Activated gamma-delta T cell (primary cell): ENCODE results near the gene TDG.
"Not testable (repeated sequence)": the region's sequence is repeated elsewhere in the genome, so short reads cannot be mapped to it uniquely, and the experiment has no call there.

ENCODE experiments used
- DNase-seq: peaks from one replicate; lab custom pipeline; 2025; lab: John Stamatoyannopoulos, UW

The TDG gene

DNA sequence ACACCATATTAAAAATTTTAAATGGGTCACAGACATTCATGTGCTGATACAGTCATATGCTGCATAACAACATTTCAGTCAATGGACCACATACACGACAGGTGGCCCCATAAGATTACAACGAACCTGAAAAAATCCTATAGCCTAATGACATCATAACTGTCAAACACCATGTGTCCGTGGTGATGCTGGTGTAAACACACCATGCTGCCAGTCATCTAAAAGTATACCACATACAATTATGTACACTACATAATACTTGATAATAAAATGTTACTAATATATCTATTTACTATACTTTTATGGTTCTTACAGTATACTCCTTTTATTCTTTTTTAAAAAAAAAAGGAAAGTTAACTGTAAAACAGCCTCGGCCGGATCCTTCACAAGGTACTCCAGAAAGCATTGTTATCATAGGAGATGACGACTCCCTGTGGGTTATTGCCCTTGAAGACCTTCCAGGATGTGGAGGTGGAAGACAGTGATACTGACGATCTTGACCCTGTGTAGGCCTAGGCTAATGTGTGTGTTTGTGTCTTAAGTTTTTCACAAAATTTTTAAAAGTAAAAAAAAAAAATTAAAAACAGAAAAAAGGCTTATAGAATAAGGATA is 5.0 kb upstream of the TDG start:
- no peak for DNase-seq

DNA sequence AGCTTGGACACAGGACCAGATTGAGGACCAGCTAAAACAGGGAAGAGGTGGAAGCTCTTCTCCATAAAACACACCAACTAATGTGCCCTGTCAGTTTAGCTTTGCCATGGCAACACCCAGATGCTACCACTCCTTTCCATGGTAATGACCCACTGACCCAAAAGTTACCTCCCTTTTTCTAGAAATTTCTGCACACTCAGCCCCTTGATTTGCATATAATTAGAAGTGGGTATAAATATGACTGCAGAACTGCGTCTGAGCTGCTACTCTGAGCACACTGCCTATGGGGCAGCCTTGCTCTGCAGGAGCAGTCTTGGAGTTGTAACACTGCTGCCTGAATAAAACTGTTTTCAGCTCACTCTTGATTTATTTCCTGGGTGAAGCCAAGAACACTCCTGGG is 3.2 kb upstream of the TDG start:
- DNase-seq, result no peak

DNA sequence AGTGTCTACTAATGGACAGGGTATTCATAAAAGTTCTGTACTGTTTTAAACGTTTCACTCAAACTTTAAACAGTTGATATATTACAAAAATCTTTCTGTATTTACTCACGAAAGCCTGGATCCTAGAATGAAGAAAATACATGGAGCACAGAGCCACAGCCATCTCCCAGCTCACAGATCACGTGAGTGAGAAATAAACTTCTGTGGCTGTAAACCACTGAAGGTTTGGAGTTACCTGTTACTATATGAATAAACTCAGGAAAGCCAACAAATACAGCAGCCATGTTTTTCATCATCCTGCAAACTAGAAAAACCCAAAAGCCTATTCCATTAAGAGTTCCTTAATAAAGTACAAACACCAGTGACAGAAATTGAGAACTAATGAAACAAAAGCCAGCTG is 867 bp upstream of the TDG start:
- DNase-seq, result no peak

DNA sequence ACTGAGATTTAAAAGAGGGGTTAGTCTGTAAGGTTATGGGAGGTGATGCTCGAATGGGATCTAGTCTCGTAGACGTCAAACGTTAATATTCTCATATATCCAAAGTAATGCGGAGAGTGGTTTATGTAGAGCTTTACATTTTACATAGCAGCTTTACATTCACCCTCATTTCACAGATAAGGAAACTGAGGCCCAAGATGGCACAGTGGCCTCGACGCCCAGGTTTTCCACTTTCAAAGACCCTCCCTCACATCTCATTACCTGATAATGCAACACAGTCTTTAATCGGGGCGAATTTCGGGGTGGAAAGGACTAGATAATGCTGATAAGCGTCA is 450 bp upstream of the TDG start:
- DNase-seq, result no peak

DNA sequence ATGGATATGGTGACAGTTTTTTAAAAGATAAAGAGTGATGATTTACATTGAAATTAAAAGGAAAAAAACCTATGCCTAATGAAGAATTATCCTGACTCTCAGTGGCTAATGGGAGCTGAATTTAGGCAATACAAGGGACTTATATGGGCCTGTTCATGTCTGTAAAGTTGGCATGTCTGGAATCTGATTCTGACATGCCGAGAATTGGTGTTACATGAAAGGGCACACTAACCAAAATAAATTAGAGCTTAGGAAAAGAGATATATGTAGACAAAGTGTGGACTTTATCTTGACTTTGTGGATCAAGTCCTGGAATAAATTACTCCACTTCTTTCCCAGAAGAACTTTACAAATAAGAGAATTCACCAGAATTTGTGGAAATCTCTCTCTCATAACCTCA is 1.1 kb downstream of the TDG start:
- DNase-seq, result no peak

DNA sequence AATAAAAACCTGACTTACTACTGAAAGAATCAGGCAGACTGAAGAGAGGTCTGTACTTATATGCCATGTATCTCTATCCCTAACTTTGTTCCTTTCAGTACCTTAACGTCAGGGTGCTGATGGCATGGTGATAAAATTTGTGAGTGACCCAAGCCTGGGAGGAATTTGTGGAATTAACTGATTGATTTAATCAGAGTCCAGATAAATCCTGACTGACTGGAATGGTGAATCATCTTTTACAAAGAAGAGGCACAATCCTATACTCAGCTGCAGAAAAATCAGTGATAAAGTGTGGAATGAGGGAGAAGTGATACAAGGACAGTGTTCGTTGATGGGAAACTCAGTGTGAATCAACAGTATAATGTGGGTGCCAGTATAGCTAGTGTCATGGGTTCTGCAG is 3.7 kb downstream of the TDG start:
- DNase-seq, result no peak

DNA sequence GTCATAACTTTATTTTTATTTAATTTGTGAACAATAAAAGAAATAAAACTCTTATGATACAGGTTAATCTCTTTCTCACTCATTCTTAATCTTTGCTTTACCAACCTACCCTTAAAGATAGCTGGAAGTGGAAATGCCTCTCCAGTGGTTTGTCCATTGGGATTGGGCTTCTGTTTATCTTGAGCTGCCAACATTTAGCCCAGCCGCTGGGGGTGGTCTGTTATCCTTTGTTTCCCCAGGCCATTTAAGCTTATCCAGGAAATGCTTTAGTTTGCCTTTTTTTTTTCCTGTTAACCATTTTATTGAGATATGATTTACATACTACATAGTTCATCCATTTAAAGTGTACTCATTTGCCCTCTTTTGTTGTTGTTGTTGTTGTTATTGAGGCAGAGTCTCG is 8.2 kb downstream of the TDG start:
- no peak for DNase-seq

DNA sequence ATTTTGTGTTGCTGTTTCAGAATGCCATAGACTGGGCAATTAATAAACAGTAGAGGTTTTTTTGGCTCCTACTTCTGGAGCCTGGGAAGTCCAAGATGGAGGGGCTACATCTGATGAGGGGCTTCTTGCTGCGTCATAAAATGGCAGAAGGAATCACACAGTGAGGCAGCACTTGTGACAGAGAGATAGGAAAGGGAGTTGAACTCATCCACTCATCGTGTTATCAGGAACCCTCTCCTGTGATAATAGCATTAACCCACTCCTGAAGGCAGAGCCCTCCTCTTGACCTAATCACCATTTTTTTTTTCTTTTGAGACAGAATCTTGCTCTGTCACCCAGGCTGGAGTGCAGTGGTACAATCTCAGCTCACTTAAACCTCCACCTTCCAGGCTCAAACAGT is 9.7 kb downstream of the TDG start:
- DNase-seq, result no peak

DNA sequence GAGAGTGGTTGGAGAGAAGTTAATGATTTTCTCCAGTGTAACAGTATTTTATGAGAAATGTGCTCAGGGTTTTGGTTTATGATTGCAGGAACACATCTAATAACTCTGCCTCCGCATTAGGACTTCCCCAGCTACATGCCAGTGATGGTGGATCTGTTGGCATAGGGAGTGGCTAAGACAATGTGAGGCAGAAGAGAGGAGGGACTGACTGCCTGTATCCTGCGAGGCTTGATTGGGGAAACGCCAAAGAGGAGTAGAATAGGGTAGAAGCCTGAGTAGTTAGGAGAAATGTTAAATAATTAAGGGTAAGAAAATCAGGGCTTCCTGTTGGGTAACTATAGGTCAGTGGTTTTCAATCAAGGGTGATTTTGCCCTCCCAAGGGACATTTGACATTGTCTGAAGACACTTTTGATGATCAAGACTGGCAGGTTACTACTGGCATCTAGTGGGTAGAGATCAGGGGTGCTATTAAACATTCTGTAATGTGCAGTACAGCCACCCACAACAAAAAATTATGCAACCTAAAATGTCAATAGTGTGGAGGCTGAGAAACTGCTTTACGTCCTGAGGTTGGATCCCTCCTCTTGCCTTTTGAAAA is 12.8 kb downstream of the TDG start:
- no peak for DNase-seq

DNA sequence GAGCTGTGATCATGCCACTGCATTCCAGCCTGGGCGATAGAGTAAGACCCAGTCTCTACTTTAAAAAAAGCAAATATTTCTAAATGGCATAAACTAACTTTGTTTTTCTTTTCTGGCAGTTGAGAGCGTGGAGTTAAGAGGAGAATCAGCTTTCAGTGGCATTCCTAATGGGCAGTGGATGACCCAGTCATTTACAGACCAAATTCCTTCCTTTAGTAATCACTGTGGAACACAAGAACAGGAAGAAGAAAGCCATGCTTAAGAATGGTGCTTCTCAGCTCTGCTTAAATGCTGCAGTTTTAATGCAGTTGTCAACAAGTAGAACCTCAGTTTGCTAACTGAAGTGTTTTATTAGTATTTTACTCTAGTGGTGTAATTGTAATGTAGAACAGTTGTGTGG is 21.2 kb downstream of the TDG start:
- DNase-seq, result no peak

DNA sequence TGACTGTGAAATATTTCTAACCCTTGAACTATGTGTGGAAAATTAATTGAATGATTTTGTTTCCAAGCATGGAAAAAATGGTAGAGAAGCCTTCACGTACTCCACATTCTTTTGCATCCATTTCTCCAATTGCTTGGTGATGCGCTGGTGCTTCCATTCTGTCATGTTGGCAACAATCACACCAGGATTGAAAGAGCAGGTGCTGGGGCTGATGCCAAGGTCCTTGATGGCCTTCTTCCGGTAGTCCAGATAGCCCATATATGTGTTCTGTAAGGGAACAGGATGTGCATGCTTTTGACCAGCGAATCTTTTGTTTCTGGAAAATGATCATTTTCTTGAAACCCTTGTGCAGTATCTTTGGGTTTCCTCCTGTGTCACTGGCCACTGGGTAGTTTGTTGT is 28.6 kb downstream of the TDG start:
- no peak for DNase-seq

DNA sequence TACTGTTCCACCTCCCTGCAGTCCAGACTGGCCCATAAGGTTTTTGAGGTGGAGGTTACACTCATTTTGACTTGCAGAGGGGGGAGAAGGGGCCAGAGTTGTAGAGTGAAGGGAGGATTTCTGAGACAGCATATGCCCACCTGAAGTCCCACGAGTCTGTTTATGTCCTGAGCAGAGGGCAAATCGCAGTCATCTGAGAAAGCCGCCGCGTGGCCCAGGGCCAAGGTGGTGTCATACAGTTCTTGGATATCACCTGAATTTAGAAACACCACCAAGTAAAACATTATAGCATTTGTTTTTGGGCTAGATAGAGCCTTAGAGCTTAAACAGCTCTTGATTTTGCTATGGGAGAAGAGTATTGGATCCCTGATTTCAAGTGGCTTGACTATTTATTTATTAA is 30.9 kb downstream of the TDG start:
- no peak for DNase-seq

DNA sequence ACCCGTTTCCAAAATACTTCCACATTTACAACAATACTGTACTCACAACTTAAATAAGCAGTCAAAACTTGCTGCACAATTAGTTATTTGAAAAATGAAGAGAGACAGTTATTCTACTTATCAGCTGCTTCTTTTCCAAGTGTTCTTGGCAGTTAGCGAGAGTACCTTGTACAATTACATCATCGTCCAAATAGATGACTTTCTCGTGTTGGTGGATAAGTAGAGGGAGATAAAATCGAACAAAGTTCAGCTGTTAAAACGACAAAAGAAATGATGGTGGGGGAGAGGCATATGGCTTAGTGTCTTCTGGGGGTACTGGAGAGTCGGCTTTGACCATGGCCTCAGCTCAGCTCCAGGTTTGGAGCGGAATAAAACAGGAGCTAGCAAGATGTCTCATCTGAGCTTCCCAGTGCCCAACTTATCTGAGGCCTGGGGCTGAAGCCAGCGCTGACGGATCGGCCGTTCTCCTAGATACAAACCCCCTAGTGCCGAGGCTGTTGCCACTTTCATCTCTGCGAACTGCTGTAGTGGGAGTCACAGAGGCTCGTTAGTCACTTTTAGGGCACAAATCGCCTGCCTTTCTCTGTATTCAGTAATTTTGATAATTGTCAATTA is 31.7 kb downstream of the TDG start:
- no peak for DNase-seq

DNA sequence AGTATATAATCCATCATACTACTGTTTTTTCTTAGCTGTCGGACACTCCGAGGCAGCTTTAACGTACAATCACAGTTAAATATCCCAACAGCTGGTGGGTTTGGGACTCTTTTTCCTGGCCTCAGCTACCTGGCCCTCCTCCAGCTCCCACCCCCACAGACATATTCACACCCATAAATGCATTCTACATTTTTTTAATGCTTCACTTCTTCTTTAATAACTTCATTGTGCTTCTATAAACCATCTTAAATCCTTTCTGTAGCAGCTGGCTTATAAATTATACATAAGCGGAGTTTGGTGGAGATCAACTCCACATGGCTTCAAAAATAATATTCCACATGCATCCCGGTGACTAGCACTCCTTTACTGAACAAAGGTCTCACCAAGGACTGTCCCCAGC is 33.3 kb downstream of the TDG start:
- no peak for DNase-seq

DNA sequence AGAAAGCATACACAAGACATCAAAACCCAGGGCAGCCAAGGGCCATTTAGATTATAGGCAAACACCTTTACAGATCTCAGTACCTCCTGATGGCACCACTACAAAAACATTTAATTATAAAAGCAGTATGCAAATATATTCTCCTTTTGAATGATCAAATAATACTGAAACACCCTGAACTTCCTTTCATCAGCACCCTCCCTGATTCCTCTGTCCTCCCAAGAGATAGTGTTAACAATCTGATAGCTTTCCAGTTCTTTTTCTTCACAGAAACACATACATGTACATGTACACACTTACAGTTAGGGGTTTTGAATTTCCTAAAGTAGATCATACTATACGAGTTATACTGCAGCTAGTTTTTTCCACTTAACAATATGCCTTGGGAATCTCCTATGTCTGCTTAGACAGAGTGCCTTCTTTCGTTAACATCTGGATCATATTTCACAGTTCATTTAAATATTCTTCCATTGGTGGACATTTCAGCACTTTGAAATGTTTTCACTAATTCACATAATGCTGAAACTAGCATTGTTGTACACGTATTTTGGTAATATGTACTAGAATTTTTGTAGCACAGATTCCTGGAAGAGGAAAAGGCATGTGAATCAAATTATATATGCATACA is 35.2 kb downstream of the TDG start:
- DNase-seq, result no peak

DNA sequence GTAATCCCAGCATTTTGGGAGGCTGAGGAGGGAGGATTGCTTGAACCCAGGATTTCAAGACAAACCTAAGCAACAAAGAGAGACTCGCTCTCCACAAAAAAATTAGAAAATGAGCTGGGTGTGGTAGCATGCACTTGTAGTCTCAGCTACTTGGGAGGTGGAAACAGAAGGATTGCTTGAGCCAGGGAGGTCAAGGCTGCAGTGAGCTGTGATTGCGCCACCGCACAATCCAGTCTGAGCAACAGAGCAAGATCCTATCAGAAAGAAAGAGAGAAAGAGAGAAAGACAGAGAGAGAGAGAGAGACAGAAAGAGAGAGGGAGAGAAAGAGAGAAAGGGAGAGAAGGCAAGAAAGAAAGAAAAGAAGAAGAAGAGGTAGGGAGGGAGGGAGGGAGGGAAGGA is 37.0 kb downstream of the TDG start:
- DNase-seq, result no peak

DNA sequence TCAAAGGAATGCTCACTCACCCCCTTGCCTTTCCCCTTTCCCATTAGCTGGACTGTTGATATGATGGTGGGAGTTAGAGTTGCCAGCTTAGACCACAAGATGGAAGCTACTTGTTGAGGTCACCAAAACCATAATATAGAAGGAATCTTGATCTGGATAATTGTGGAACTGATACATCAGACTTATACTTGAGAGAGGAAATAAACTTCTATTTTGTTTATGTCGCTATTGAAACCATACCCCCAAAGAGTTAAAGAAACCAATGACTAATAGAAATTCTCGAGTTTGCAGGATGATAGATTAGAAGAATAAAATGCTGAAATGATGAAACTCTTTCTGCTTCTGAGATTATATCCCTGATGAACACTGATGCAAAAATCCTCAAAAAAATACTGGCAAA is 37.9 kb downstream of the TDG start:
- no peak for DNase-seq

DNA sequence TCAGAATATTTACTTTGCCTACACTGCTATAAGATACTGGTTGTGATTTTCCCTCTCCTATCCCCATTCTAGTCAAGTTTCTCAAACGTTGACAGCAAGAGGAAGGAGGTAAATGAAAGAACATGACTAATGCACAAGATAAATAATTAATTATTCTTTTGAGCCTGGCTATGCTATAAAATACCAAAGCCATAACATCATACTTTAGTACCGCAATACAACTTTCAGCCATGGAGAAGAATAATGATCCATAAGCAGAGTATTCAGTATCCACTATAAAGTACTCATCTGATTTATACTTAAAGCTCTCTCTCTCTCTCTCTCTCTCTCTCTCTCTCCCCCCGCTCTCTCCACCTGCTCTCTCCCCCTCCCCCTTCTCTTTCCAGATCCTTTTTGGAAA is 41.3 kb downstream of the TDG start:
- DNase-seq, result no peak

DNA sequence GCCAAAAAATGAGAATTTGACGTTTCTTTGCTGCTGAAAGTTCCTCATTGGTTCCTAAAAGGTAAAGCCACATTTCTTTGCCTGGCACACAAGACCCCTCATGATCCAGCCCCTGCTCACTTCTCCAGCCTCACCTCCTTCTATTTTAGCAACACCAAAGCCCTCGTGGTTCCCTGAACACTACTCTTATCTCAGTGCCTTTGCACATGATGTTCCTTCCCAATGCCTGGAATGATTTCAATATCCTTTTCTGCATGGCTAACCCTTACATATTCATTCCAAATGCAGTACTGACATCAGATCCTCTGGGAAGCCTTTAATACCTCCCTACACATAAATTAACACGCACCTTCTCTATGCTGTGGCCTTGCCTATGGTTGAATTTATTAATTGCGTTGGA is 44.4 kb downstream of the TDG start:
- no peak for DNase-seq

DNA sequence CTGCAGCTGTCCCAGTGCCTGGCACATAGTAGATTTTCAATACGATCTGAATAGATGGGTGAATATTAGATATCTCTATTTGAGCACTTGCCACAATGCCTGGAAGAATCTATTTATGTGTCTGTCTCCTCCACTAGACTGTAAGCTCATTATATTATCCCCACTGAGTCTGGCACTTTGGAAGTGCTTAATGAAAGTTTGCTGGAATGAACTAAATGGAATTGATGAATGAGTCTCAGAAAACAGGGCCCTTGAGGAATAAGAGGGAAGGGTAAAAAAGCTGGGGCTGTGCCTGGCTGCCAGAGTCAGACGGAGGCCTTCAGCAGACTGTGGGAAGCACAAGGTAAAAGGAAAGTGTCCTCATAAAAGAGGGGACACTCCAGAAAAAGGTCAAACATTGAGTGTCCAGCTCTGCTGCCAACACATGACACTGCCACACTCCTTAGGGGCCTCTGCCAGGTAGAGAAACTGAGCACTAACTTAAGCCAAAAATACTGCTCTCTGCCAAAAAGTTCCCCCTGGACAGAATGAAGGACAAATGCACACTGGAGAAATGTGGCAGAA is 45.0 kb downstream of the TDG start:
- no peak for DNase-seq

DNA sequence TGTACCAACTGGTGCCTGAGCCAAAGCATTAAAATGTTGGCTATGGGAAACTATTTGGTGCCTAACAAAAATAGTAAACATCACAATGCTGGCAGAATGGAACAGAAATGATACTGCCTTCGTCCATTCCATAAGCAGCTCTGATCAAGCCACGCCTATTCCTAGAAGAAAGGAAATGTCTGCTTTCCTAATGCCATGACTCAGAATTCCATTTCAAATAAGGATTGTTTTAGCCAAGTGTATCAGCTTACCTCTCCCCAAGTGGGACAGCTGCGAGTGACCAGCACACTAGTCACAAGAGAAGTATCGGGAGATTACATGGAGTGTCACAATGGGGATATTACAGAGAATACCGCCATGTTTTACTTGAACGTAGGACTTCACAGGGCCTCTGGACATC is 45.6 kb downstream of the TDG start:
- DNase-seq, result no peak

DNA sequence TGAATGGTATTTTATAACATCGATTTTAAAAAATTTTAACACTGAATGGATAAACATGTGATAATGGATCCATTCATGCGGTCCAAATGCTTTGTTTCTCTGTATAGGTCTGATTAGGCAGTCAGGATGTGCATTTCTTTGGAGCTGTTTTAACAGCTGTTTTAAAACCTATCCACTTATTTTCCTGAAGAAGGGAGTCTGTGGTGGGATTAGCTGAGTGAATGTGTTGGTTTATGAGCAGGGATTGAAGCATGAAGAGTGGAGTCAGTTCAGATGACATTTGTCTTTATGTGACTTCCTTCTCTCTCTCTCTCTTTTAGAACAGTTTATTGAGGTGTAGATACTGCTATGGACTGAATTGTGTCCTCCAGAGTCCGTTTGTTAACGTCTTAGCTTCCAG is 46.7 kb downstream of the TDG start:
- no peak for DNase-seq

DNA sequence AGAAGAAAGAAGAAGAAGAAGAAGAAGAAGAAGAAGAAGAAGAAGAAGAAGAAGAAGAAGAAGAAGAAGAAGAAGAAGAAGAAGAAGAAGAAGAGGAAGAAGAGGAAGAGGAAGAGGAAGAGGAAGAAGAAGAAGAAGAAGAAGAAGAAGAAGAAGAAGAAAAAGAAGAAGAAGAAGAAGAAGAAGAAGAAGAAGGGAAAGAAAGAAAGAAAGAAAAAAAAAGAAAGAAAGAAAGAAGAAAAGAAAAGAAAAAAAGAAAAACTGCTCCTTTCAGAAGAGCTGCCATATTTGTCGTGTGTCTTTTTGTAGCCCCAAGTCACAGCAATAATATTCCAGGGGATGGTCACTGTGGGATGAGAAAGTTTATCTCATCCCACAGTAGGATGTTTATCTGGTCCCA is 56.2 kb downstream of the TDG start:
- DNase-seq, result not testable (repeated sequence)
